ENCODE results near the gene FOXL3. TPM values are rescaled to one million over a fixed set of nuclear protein-coding genes. Genes with fewer than 3 reads are reported as not detected.
"Not testable (repeated sequence)": the region's sequence is repeated elsewhere in the genome, so short reads cannot be mapped to it uniquely, and the experiment has no call there.

The FOXL3 gene
- polyA plus RNA-seq, 1 experiment = not detected

GRCh38 chr7:296373-296945, 6.5 kb downstream of the FOXL3 start:
- Histone ChIP-seq H3K27me3 (ENCODE audit: control insufficient read depth, insufficient read depth, low read length) (peaks cover 34% of the 10 kb centered on the region), H3K4me3 (ENCODE audit: low read depth, low read length) (no peak overlapping the region), H3K27ac (ENCODE audit: low read depth, low read length) (no peak overlapping the region), H3K9me3 (ENCODE audit: control insufficient read depth, insufficient read depth, low read length) (peaks cover 7% of the 10 kb centered on the region; the same call in 1 of the 2 replicates)
- ChIA-PET POLR2A (no interaction called here), CTCF (no interaction called here)
- TF ChIP-seq CTCF (IDR thresholded peaks at IDR 0.05; ENCODE audit: low read depth, low read length) = no peak
- DNase-seq (ENCODE audit: low read depth, low spot score) = no peak

- H3K27me3 ChIP-seq (ENCODE audit: control insufficient read depth, insufficient read depth, low read length) = peaks cover 28% of the 10 kb centered on the region
- H3K4me3 ChIP-seq (ENCODE audit: low read depth, low read length); H3K27ac ChIP-seq (ENCODE audit: low read depth, low read length); POLR2A ChIA-PET; DNase-seq (ENCODE audit: low read depth, low spot score); CTCF ChIA-PET: not testable (repeated sequence)
- H3K9me3 ChIP-seq (ENCODE audit: control insufficient read depth, insufficient read depth, low read length) = peaks cover 14% of the 10 kb centered on the region
These were observed 7.2 kb downstream of the FOXL3 start for GRCh38 chr7:297141-297540.

GRCh38 chr7:297611-298374, 7.8 kb downstream of the FOXL3 start:
- no peak overlapping the region for H3K4me3 ChIP-seq (ENCODE audit: low read depth, low read length)
- no peak for TF ChIP-seq CTCF (IDR thresholded peaks at IDR 0.05; ENCODE audit: low read depth, low read length)
- POLR2A ChIA-PET = no interaction called here
- no peak for DNase-seq (ENCODE audit: low read depth, low spot score)
- CTCF ChIA-PET = no interaction called here
- peaks cover 21% of the 10 kb centered on the region for H3K27me3 ChIP-seq (ENCODE audit: control insufficient read depth, insufficient read depth, low read length)
- peaks cover 16% of the 10 kb centered on the region for H3K9me3 ChIP-seq (ENCODE audit: control insufficient read depth, insufficient read depth, low read length)
- no peak overlapping the region for H3K27ac ChIP-seq (ENCODE audit: low read depth, low read length)

- peaks cover 20% of the 10 kb centered on the region for H3K9me3 ChIP-seq (ENCODE audit: control insufficient read depth, insufficient read depth, low read length)
- POLR2A ChIA-PET = no interaction called here
- CTCF ChIA-PET = no interaction called here
- H3K27me3 ChIP-seq (ENCODE audit: control insufficient read depth, insufficient read depth, low read length) = peaks cover 17% of the 10 kb centered on the region
- DNase-seq (ENCODE audit: low read depth, low spot score) = no peak
- TF ChIP-seq CTCF (IDR thresholded peaks at IDR 0.05; ENCODE audit: low read depth, low read length) = no peak
- H3K4me3 ChIP-seq (ENCODE audit: low read depth, low read length) = no peak overlapping the region
- no peak overlapping the region for H3K27ac ChIP-seq (ENCODE audit: low read depth, low read length)
These were observed 8.4 kb downstream of the FOXL3 start for GRCh38 chr7:298375-298702.

- TF ChIP-seq CTCF (IDR thresholded peaks at IDR 0.05; ENCODE audit: low read depth, low read length) = no peak
- CTCF ChIA-PET = no interaction called here
These were observed 8.8 kb downstream of the FOXL3 start for GRCh38 chr7:298743-299142.

More at GRCh38 chr7:298743-299142, 8.8 kb downstream of the FOXL3 start:
- H3K4me3 ChIP-seq (ENCODE audit: low read depth, low read length) = no peak overlapping the region
- POLR2A ChIA-PET = no interaction called here
- DNase-seq (ENCODE audit: low read depth, low spot score) = no peak
- peaks cover 14% of the 10 kb centered on the region for H3K27me3 ChIP-seq (ENCODE audit: control insufficient read depth, insufficient read depth, low read length)
- H3K9me3 ChIP-seq (ENCODE audit: control insufficient read depth, insufficient read depth, low read length) = peaks cover 23% of the 10 kb centered on the region
- H3K27ac ChIP-seq (ENCODE audit: low read depth, low read length) = no peak overlapping the region

Data from AG04450 (cell line).